SK-MEL-5 (cell line): ENCODE data around the gene NFIB. TPM values are rescaled to one million over a fixed set of nuclear protein-coding genes. Genes with fewer than 3 reads are reported as not detected.

Experiments used
- DNase-seq: peaks from one replicate; pipeline ENCODE4 v3.0.0-alpha.2; 2016; ENCODE audit warnings: low read depth, low spot score
- in situ Hi-C: cut with HindIII; loops from 2 replicates; pipeline ENCODE4 v1.10.0; 2016; ENCODE audit warnings: low sequenced_read_pairs, high pct_unique_total_duplicates, low pct_unique_long_range_greater_than_20kb
- total RNA-seq: library from RNA; depleted of rRNA; stranded (reverse); fragments of >200 nt; shearing (Covaris generic); gene quantifications from 2 replicates; pipeline ENCODE4 v1.2.3, GENCODE V29; 2014

The NFIB gene
- total RNA-seq, 1 experiment from 2014 or later: 11.7 TPM

GRCh38 chr9:14098486-14099180 lies 215.3 kb downstream of the NFIB start:
- in situ Hi-C loops: no loop called here
- DNase-seq: no peak

- in situ Hi-C loops: no loop called here
- DNase-seq: no peak
Observed at GRCh38 chr9:14097666-14098415, 216.1 kb downstream of the NFIB start.

GRCh38 chr9:14097215-14097614 lies 216.7 kb downstream of the NFIB start:
- no peak for DNase-seq
- in situ Hi-C loops: no loop called here

- peak; percentile 53 for DNase-seq
- in situ Hi-C loops: no loop called here
Observed at GRCh38 chr9:14096258-14096922, 217.6 kb downstream of the NFIB start.

- no peak for DNase-seq
- in situ Hi-C loops: no loop called here
Observed at GRCh38 chr9:14095277-14095676, 218.7 kb downstream of the NFIB start.

- in situ Hi-C loops: no loop called here
- no peak for DNase-seq
Observed at GRCh38 chr9:14094491-14094890, 219.4 kb downstream of the NFIB start.

GRCh38 chr9:14092344-14092743 lies 221.6 kb downstream of the NFIB start:
- DNase-seq: peak; percentile 75
- in situ Hi-C loops: no loop called here

- in situ Hi-C loops: no loop called here
- DNase-seq: no peak
Observed at GRCh38 chr9:14089051-14089803, 224.7 kb downstream of the NFIB start.

GRCh38 chr9:14087576-14087975 lies 226.4 kb downstream of the NFIB start:
- no peak for DNase-seq
- in situ Hi-C loops: no loop called here

- no peak for DNase-seq
- in situ Hi-C loops: no loop called here
Observed at GRCh38 chr9:14086495-14086894, 227.4 kb downstream of the NFIB start.

- in situ Hi-C loops: no loop called here
- no peak for DNase-seq
Observed at GRCh38 chr9:14085810-14086209, 228.1 kb downstream of the NFIB start.

GRCh38 chr9:14084867-14085266 lies 229.1 kb downstream of the NFIB start:
- no peak for DNase-seq
- in situ Hi-C loops: no loop called here

GRCh38 chr9:14083366-14083765 lies 230.6 kb downstream of the NFIB start:
- DNase-seq: no peak
- in situ Hi-C loops: no loop called here

- in situ Hi-C loops: no loop called here
- DNase-seq: no peak
Observed at GRCh38 chr9:14082732-14083131, 231.2 kb downstream of the NFIB start.

- in situ Hi-C loops: no loop called here
- no peak for DNase-seq
Observed at GRCh38 chr9:14081745-14082144, 232.2 kb downstream of the NFIB start.

- no peak for DNase-seq
- in situ Hi-C loops: no loop called here
Observed at GRCh38 chr9:14080959-14081542, 232.9 kb downstream of the NFIB start.

- DNase-seq: no peak
- in situ Hi-C loops: no loop called here
Observed at GRCh38 chr9:14079440-14079839, 234.5 kb downstream of the NFIB start.

GRCh38 chr9:14077672-14078071 lies 236.3 kb downstream of the NFIB start:
- no peak for DNase-seq
- in situ Hi-C loops: no loop called here
